A549 (cell line): Measurements from ENCODE around the gene SMG9.

Experiments
- BCL3 ChIP-seq: fragments of >200 bp; sonication (Bioruptor Twin); formaldehyde crosslinking; IDR thresholded peaks from 3 replicates; pipeline ENCODE4 v1.6.1; 2016
- CTCF ChIP-seq: fragments of >200 bp; sonication (Bioruptor Twin); formaldehyde crosslinking; IDR thresholded peaks from 3 replicates; pipeline ENCODE4 v1.5.1; 2016
- MYC ChIP-seq: IDR thresholded peaks from 2 replicates; pipeline ENCODE4 v1.6.1; 2012; ENCODE audit warnings: mild to moderate bottlenecking, inconsistent platforms, low read length, improper control_type of control experiment, borderline replicate concordance
- RNF2 ChIP-seq: fragments of 200-600 bp; sonication (generic); IDR thresholded peaks from 2 replicates; pipeline ENCODE4 v1.6.1; 2016; ENCODE audit warnings: low read depth, mild to moderate bottlenecking, antibody characterized with exemption, moderate library complexity, borderline replicate concordance

GRCh38 chr19:43699506-43700394, 55.0 kb downstream of the SMG9 start:
- TF ChIP-seq BCL3, result no peak
- TF ChIP-seq CTCF, result no peak
- no peak for TF ChIP-seq MYC
- TF ChIP-seq RNF2, result no peak
